ENCODE measurements around the gene ZC3HAV1. TPM values are rescaled to one million over a fixed set of nuclear protein-coding genes. Genes with fewer than 3 reads are reported as not detected.
"Not testable (repeated sequence)": the region's sequence is repeated elsewhere in the genome, so short reads cannot be mapped to it uniquely, and the experiment has no call there.

ZC3HAV1 gene
- polyA plus RNA-seq, 4 donors = 7.3 to 21.2 (median 9.8) TPM

DNA sequence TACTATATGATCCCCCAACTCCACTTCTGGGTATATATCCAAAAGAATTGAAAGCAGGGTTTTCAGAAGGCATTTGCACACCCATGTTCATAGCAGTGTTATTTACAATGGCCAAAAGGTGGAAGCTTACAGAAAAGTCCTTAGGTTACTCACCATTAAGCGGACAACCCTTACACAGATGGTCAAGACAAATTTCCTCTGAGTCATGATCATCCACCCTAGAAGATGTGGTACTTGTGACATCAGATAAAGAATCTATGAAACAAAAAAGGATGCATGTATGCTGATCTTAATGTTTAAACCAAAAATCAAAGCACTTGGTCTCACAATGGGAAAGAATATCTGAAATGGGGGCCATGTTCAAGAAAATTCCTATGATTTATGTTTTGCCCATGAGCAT, 31.1 kb downstream of the ZC3HAV1 start:
- Histone ChIP-seq H3K36me3 (ENCODE audit: control insufficient read depth in 3 of 3, insufficient read depth in 2 of 3, low read depth in 1 of 3, low read length in 3 of 3) (peaks cover 13 to 49% (median 29%) of the 10 kb centered on the region in 3 donors), H3K4me3 (ENCODE audit: low read depth in 1 of 3, low read length in 3 of 3) (no peak overlapping the region), H3K9me3 (ENCODE audit: control insufficient read depth in 2 of 2, insufficient read depth in 1 of 2, low read depth in 1 of 2, low read length in 1 of 2) (no peaks in the 10 kb centered on the region), H3K4me1 (ENCODE audit: control insufficient read depth in 3 of 3, insufficient read depth in 2 of 3, low read depth in 1 of 3, low read length in 2 of 3) (no peaks in the 10 kb centered on the region), H3K27ac (ENCODE audit: low read depth in 1 of 3, low read length in 2 of 3) (no peak overlapping the region), H3K27me3 (ENCODE audit: control insufficient read depth in 3 of 3, insufficient read depth in 3 of 3, low read length in 3 of 3) (no peaks in the 10 kb centered on the region)
- FAIRE-seq (no peak), DNase-seq (no peak)
- 88 to 92% (median 90%) methylated on average over 1 of the region's 1 CpG for WGBS, 3 donors

- not testable (repeated sequence) for H3K4me1 ChIP-seq (ENCODE audit: control insufficient read depth in 3 of 3, insufficient read depth in 2 of 3, low read depth in 1 of 3, low read length in 2 of 3); H3K27ac ChIP-seq (ENCODE audit: low read depth in 1 of 3, low read length in 2 of 3); H3K9me3 ChIP-seq (ENCODE audit: control insufficient read depth in 2 of 2, insufficient read depth in 1 of 2, low read depth in 1 of 2, low read length in 1 of 2); H3K4me3 ChIP-seq (ENCODE audit: low read depth in 1 of 3, low read length in 3 of 3); FAIRE-seq; H3K27me3 ChIP-seq (ENCODE audit: control insufficient read depth in 3 of 3, insufficient read depth in 3 of 3, low read length in 3 of 3); DNase-seq
- 79 to 91% (median 86%) methylated on average over 5 of the region's 5 CpGs for WGBS, 3 donors
- peaks cover 15 to 52% (median 33%) of the 10 kb centered on the region in 3 donors for H3K36me3 ChIP-seq (ENCODE audit: control insufficient read depth in 3 of 3, insufficient read depth in 2 of 3, low read depth in 1 of 3, low read length in 3 of 3)
Measured at GRCh38 chr7:139077706-139078105, 31.8 kb downstream of the ZC3HAV1 start.

DNA sequence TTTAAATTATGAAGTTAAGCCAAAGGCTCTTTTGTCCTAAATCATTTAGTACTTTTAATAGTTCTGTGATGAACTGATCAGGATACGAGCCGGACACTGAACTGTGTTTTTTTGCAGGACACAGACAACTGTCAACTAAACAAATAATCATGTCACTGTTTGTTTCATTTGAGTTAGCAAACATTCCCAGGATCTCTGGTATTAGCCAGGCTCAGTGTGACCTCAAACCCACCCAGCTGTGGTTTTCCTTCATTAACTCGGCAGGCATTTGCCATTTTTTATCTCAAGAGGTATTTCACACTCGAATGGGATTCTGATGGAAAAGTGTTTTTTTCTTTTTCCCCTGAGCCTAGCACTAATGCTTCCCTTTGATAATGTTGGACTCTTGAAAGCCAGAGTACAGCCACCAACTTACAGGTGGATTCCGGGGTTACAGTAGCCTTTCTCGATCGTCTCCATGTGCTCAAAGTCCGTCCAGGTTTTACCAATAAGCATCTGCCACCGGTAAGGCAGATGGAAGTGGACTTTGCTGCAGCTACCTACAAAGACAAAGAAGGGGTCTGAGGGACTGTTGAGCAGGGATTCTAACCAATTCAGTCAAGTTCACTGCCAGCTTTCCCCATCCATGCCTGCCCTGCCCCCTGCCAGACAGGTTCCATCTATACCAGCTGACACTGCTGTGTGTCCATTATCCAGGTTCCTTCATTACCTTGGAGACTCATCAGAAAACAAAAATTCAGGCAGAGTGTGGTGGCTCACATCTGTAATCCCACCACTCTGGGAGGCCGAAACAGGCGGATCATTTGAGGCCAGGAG, 33.4 kb downstream of the ZC3HAV1 start:
- 76 to 82% (median 79%) methylated on average over 11 of the region's 11 CpGs for WGBS, 3 donors
- Histone ChIP-seq H3K4me1 (ENCODE audit: control insufficient read depth in 3 of 3, insufficient read depth in 2 of 3, low read depth in 1 of 3, low read length in 2 of 3) (no peaks in the 10 kb centered on the region), H3K27ac (ENCODE audit: low read depth in 1 of 3, low read length in 2 of 3) (no peak overlapping the region), H3K36me3 (ENCODE audit: control insufficient read depth in 3 of 3, insufficient read depth in 2 of 3, low read depth in 1 of 3, low read length in 3 of 3) (peaks cover 18 to 57% (median 44%) of the 10 kb centered on the region in 3 donors), H3K4me3 (ENCODE audit: low read depth in 1 of 3, low read length in 3 of 3) (no peak overlapping the region), H3K9me3 (ENCODE audit: control insufficient read depth in 2 of 2, insufficient read depth in 1 of 2, low read depth in 1 of 2, low read length in 1 of 2) (no peaks in the 10 kb centered on the region), H3K27me3 (ENCODE audit: control insufficient read depth in 3 of 3, insufficient read depth in 3 of 3, low read length in 3 of 3) (no peaks in the 10 kb centered on the region)
- no peak for DNase-seq
- FAIRE-seq = no peak

DNA sequence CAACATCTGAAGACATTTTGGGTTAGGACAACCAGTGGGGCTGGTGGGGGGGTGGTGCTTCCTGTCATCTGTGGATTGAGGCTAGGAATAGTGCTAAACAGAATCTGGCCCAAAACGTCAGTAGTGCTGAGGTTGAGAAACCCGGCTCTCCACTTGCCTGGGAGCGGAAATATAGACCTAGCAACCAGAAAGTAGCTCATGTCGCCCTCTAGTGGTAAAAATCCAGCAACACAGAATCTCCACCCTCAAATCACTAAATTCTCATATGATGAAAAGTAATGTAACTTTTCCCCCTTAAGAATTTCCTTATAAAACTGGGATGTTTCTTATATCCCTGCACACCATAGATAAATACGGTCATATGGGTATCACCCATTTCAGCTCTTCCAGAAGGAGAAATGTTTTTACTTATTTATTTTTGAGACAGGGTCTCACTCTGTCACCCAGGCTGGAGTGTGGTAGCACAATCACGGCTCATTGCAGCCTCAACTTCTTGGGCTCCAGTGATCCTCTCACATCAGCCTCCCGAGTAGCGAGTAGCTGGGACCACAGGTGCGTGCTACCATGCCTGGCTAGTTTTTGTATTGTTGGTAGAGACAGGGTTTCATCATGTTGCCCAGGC, 34.4 kb downstream of the ZC3HAV1 start:
- H3K4me3 ChIP-seq (ENCODE audit: low read depth in 1 of 3, low read length in 3 of 3) = no peak overlapping the region
- DNase-seq (peak; percentile 80 to 85), FAIRE-seq (no peak)
- H3K27ac ChIP-seq (ENCODE audit: low read depth in 1 of 3, low read length in 2 of 3) = peak overlapping the region in 1 of 3 donors; percentile 58
- 38 to 44% (median 42%) methylated on average over 9 of the region's 9 CpGs for WGBS, 3 donors
- no peaks in the 10 kb centered on the region for H3K9me3 ChIP-seq (ENCODE audit: control insufficient read depth in 2 of 2, insufficient read depth in 1 of 2, low read depth in 1 of 2, low read length in 1 of 2)
- H3K36me3 ChIP-seq (ENCODE audit: control insufficient read depth in 3 of 3, insufficient read depth in 2 of 3, low read depth in 1 of 3, low read length in 3 of 3) = peaks cover 18 to 55% (median 37%) of the 10 kb centered on the region in 3 donors
- H3K27me3 ChIP-seq (ENCODE audit: control insufficient read depth in 3 of 3, insufficient read depth in 3 of 3, low read length in 3 of 3) = no peaks in the 10 kb centered on the region
- no peaks in the 10 kb centered on the region for H3K4me1 ChIP-seq (ENCODE audit: control insufficient read depth in 3 of 3, insufficient read depth in 2 of 3, low read depth in 1 of 3, low read length in 2 of 3)

- peaks cover 25 to 51% (median 33%) of the 10 kb centered on the region in 3 donors for H3K36me3 ChIP-seq (ENCODE audit: control insufficient read depth in 3 of 3, insufficient read depth in 2 of 3, low read depth in 1 of 3, low read length in 3 of 3)
- FAIRE-seq (no peak), DNase-seq (no peak)
- peak overlapping the region in 1 of 3 donors; percentile 3 for H3K27ac ChIP-seq (ENCODE audit: low read depth in 1 of 3, low read length in 2 of 3)
- no peak overlapping the region for H3K4me3 ChIP-seq (ENCODE audit: low read depth in 1 of 3, low read length in 3 of 3)
- H3K4me1 ChIP-seq (ENCODE audit: control insufficient read depth in 3 of 3, insufficient read depth in 2 of 3, low read depth in 1 of 3, low read length in 2 of 3) = no peaks in the 10 kb centered on the region
- 74 to 89% (median 85%) methylated on average over 8 of the region's 8 CpGs for WGBS, 3 donors
- no peaks in the 10 kb centered on the region for H3K9me3 ChIP-seq (ENCODE audit: control insufficient read depth in 2 of 2, insufficient read depth in 1 of 2, low read depth in 1 of 2, low read length in 1 of 2)
- no peaks in the 10 kb centered on the region for H3K27me3 ChIP-seq (ENCODE audit: control insufficient read depth in 3 of 3, insufficient read depth in 3 of 3, low read length in 3 of 3)
Measured at GRCh38 chr7:139072796-139073195, 36.7 kb downstream of the ZC3HAV1 start.

DNA sequence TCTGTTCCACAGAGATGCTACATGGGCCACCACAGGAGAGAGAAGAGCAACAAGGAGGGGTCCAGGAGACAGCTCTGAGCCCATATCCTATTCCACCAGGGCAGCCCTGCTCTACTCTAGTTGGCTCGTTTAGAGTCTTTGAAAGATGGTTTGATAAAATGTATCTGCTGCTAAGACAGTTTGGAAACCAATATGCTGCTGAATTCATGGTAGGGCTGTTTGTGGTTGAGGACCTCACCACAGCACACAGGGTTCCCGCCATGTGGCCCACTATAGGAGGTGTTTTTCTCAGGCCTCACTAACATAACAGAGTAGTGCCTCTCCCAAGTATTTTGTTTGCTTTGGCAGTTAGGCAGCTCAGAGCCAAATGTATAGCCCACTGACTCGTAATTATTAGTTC, 37.8 kb downstream of the ZC3HAV1 start:
- Histone ChIP-seq H3K36me3 (ENCODE audit: control insufficient read depth in 3 of 3, insufficient read depth in 2 of 3, low read depth in 1 of 3, low read length in 3 of 3) (peaks cover 23 to 52% (median 29%) of the 10 kb centered on the region in 3 donors), H3K27ac (ENCODE audit: low read depth in 1 of 3, low read length in 2 of 3) (no peak overlapping the region), H3K4me3 (ENCODE audit: low read depth in 1 of 3, low read length in 3 of 3) (no peak overlapping the region), H3K9me3 (ENCODE audit: control insufficient read depth in 2 of 2, insufficient read depth in 1 of 2, low read depth in 1 of 2, low read length in 1 of 2) (no peaks in the 10 kb centered on the region), H3K4me1 (ENCODE audit: control insufficient read depth in 3 of 3, insufficient read depth in 2 of 3, low read depth in 1 of 3, low read length in 2 of 3) (no peaks in the 10 kb centered on the region), H3K27me3 (ENCODE audit: control insufficient read depth in 3 of 3, insufficient read depth in 3 of 3, low read length in 3 of 3) (no peaks in the 10 kb centered on the region)
- FAIRE-seq (no peak), DNase-seq (peak in 1 of 2 donors; percentile 37)
- 69 to 89% (median 75%) methylated on average over 3 of the region's 3 CpGs for WGBS, 3 donors

GRCh38 chr7:139068544-139069399, 40.7 kb downstream of the ZC3HAV1 start:
- 91 to 93% (median 93%) methylated on average over 9 of the region's 9 CpGs for WGBS, 3 donors
- H3K36me3 ChIP-seq (ENCODE audit: control insufficient read depth in 3 of 3, insufficient read depth in 2 of 3, low read depth in 1 of 3, low read length in 3 of 3) = peaks cover 37 to 64% (median 42%) of the 10 kb centered on the region in 3 donors
- no peak for FAIRE-seq

DNA sequence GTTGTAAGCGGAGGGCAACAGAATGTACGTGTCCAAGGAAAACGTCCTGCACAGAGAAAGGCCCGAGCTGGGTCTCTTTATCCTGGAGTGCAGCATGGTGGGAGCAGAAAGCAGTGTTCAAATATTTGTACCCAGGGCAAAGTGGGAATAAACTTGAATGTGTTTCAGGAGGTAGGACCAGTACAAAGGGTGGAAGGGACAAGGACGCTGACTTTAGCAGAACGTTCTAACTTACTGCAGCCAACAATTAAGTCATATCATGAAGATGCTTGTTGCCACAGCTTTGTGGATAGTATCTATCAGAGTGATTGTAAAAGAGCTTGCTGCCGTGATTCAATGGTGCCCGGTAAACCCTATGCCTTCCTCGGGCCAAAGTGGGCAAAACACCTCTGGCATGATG, 43.2 kb downstream of the ZC3HAV1 start:
- peaks cover 28 to 57% (median 29%) of the 10 kb centered on the region in 3 donors for H3K36me3 ChIP-seq (ENCODE audit: control insufficient read depth in 3 of 3, insufficient read depth in 2 of 3, low read depth in 1 of 3, low read length in 3 of 3)
- DNase-seq (no peak), FAIRE-seq (no peak)
- no peak overlapping the region for H3K27ac ChIP-seq (ENCODE audit: low read depth in 1 of 3, low read length in 2 of 3)
- no peaks in the 10 kb centered on the region for H3K27me3 ChIP-seq (ENCODE audit: control insufficient read depth in 3 of 3, insufficient read depth in 3 of 3, low read length in 3 of 3)
- 85 to 91% (median 90%) methylated on average over 9 of the region's 9 CpGs for WGBS, 3 donors
- no peaks in the 10 kb centered on the region for H3K4me1 ChIP-seq (ENCODE audit: control insufficient read depth in 3 of 3, insufficient read depth in 2 of 3, low read depth in 1 of 3, low read length in 2 of 3)
- no peak overlapping the region for H3K4me3 ChIP-seq (ENCODE audit: low read depth in 1 of 3, low read length in 3 of 3)
- H3K9me3 ChIP-seq (ENCODE audit: control insufficient read depth in 2 of 2, insufficient read depth in 1 of 2, low read depth in 1 of 2, low read length in 1 of 2) = no peaks in the 10 kb centered on the region

More at GRCh38 chr7:139068544-139069399, 40.7 kb downstream of the ZC3HAV1 start:
- Histone ChIP-seq H3K4me1 (ENCODE audit: control insufficient read depth in 3 of 3, insufficient read depth in 2 of 3, low read depth in 1 of 3, low read length in 2 of 3) (no peaks in the 10 kb centered on the region), H3K27ac (ENCODE audit: low read depth in 1 of 3, low read length in 2 of 3) (no peak overlapping the region), H3K9me3 (ENCODE audit: control insufficient read depth in 2 of 2, insufficient read depth in 1 of 2, low read depth in 1 of 2, low read length in 1 of 2) (no peaks in the 10 kb centered on the region), H3K4me3 (ENCODE audit: low read depth in 1 of 3, low read length in 3 of 3) (no peak overlapping the region), H3K27me3 (ENCODE audit: control insufficient read depth in 3 of 3, insufficient read depth in 3 of 3, low read length in 3 of 3) (no peaks in the 10 kb centered on the region)
- no peak for DNase-seq
